SK-N-MC (cell line): ENCODE measurements around the gene MINK1.

ENCODE experiments used
- EZH2 ChIP-seq: fragments of 200-600 bp; sonication (generic); IDR thresholded peaks from one replicate; pipeline ENCODE4 v1.6.1; 2017; ENCODE audit warnings: antibody characterized with exemption
- POLR2AphosphoS5 ChIP-seq: IDR thresholded peaks from 2 replicates; pipeline ENCODE4 v1.6.1; 2012; ENCODE audit warnings: mild to moderate bottlenecking, low read depth, low read length, borderline replicate concordance

- TF ChIP-seq POLR2AphosphoS5, result no peak
- TF ChIP-seq EZH2, result no peak
Measured at GRCh38 chr17:4891411-4892410, 58.6 kb downstream of the MINK1 start.
